IMR-90 (cell line): ENCODE measurements around the gene SOBP.

Source experiments
- BHLHE40 ChIP-seq: fragments of 150-350 bp; IDR thresholded peaks from 2 replicates; pipeline ENCODE4 v1.6.1; 2016; ENCODE audit warnings: mild to moderate bottlenecking, low read depth, low read length
- CEBPB ChIP-seq: IDR thresholded peaks from 2 replicates; pipeline ENCODE4 v1.6.1; 2012; ENCODE audit warnings: low read depth, low read length, improper control_type of control experiment
- CHD1 ChIP-seq: IDR thresholded peaks from 2 replicates; pipeline ENCODE4 v1.6.1; 2012; ENCODE audit warnings: low read depth, low read length, improper control_type of control experiment
- CTCF ChIP-seq: conservative IDR thresholded peaks from 2 replicates; pipeline ENCODE4 v1.5.1; 2012; ENCODE audit warnings: mild to moderate bottlenecking, low read depth, low read length, improper control_type of control experiment
- ELK1 ChIP-seq: fragments of 150-350 bp; IDR thresholded peaks from 2 replicates; pipeline ENCODE4 v1.6.1; 2016; ENCODE audit warnings: low read depth, mild to moderate bottlenecking, low read length, moderate library complexity, borderline replicate concordance
- FOS ChIP-seq: fragments of 150-350 bp; IDR thresholded peaks from 2 replicates; pipeline ENCODE4 v1.6.1; 2016; ENCODE audit warnings: low read depth, low read length
- MAFK ChIP-seq: IDR thresholded peaks from 2 replicates; pipeline ENCODE4 v1.6.1; 2012; ENCODE audit warnings: low read depth, low read length, improper control_type of control experiment
- MAZ ChIP-seq: IDR thresholded peaks from 2 replicates; pipeline ENCODE4 v1.6.1; 2012; ENCODE audit warnings: low read depth, mild to moderate bottlenecking, low read length, improper control_type of control experiment, moderate library complexity, borderline replicate concordance
- MXI1 ChIP-seq: IDR thresholded peaks from 2 replicates; pipeline ENCODE4 v1.6.1; 2012; ENCODE audit warnings: low read depth, mild to moderate bottlenecking, low read length, moderate library complexity, borderline replicate concordance
- NFE2L2 ChIP-seq: fragments of 150-350 bp; IDR thresholded peaks from 2 replicates; pipeline ENCODE4 v1.6.1; 2016; ENCODE audit warnings: low read depth, mild to moderate bottlenecking, low read length
- POLR2A ChIP-seq: IDR thresholded peaks from 2 replicates; pipeline ENCODE4 v1.6.1; 2012; ENCODE audit warnings: mild to moderate bottlenecking, low read depth, low read length
- RAD21 ChIP-seq: IDR thresholded peaks from 2 replicates; pipeline ENCODE4 v1.6.1; 2012; ENCODE audit warnings: low read length, improper control_type of control experiment
- RCOR1 ChIP-seq: IDR thresholded peaks from 2 replicates; pipeline ENCODE4 v1.6.1; 2012; ENCODE audit warnings: mild to moderate bottlenecking, low read length, improper control_type of control experiment; ENCODE audit not compliant: insufficient replicate concordance
- USF2 ChIP-seq: fragments of 150-350 bp; IDR thresholded peaks from 2 replicates; pipeline ENCODE4 v1.6.1; 2017; ENCODE audit warnings: mild to moderate bottlenecking, antibody characterized with exemption, low read length, low read depth

- no peak for TF ChIP-seq RAD21
- no peak for TF ChIP-seq POLR2A
- no peak for TF ChIP-seq CTCF
- TF ChIP-seq MXI1 = no peak
- TF ChIP-seq BHLHE40 = no peak
- TF ChIP-seq NFE2L2 = no peak
- no peak for TF ChIP-seq CEBPB
- no peak for TF ChIP-seq MAZ
- TF ChIP-seq RCOR1 = no peak
- TF ChIP-seq ELK1 = no peak
- no peak for TF ChIP-seq USF2
- no peak for TF ChIP-seq MAFK
- no peak for TF ChIP-seq CHD1
- no peak for TF ChIP-seq FOS
Observed at GRCh38 chr6:107641071-107641470, 151.2 kb downstream of the SOBP start.
